ENCODE results near the gene TMC8.

TMC8 gene

DNA sequence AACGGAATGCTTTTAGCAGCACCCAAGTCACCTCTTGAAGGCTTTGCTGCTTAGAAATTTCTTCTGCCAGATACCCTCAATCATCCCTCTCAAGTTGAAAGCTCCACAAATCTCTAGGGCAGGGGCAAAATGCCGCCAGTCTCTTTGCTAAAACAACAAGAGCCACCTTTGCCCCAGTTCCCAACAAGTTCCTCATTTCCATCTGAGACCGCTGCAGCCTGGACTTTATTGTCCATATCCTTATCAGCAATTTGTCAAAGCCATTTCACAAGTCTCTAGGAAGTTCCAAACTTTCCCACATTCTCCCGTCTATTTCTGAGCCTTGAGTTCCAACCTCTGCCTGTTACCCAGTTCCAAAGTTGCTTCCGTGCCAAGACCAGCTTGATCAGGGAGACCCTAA, 29.5 kb upstream of the TMC8 start:
- no peaks in the 10 kb centered on the region for H3K9me3 ChIP-seq (ENCODE audit: severe bottlenecking)
- no peak overlapping the region for H3K27ac ChIP-seq (ENCODE audit: poor library complexity, severe bottlenecking)
- no peak for ATAC-seq (ENCODE audit: low read depth)
- TF ChIP-seq, protein P1, sequence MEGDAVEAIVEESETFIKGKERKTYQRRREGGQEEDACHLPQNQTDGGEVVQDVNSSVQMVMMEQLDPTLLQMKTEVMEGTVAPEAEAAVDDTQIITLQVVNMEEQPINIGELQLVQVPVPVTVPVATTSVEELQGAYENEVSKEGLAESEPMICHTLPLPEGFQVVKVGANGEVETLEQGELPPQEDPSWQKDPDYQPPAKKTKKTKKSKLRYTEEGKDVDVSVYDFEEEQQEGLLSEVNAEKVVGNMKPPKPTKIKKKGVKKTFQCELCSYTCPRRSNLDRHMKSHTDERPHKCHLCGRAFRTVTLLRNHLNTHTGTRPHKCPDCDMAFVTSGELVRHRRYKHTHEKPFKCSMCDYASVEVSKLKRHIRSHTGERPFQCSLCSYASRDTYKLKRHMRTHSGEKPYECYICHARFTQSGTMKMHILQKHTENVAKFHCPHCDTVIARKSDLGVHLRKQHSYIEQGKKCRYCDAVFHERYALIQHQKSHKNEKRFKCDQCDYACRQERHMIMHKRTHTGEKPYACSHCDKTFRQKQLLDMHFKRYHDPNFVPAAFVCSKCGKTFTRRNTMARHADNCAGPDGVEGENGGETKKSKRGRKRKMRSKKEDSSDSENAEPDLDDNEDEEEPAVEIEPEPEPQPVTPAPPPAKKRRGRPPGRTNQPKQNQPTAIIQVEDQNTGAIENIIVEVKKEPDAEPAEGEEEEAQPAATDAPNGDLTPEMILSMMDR (IDR thresholded peaks at IDR 0.05; ENCODE audit: poor library complexity, severe bottlenecking) = no peak
- DNase-seq (ENCODE audit: low spot score) = no peak
- H3K36me3 ChIP-seq (ENCODE audit: low read depth) = no peaks in the 10 kb centered on the region
- no peak overlapping the region for H3K4me3 ChIP-seq (ENCODE audit: severe bottlenecking)
- no peaks in the 10 kb centered on the region for H3K4me1 ChIP-seq (ENCODE audit: insufficient read depth, poor library complexity, severe bottlenecking)
- H3K27me3 ChIP-seq (ENCODE audit: insufficient read depth, poor library complexity, severe bottlenecking) = no peaks in the 10 kb centered on the region

DNA sequence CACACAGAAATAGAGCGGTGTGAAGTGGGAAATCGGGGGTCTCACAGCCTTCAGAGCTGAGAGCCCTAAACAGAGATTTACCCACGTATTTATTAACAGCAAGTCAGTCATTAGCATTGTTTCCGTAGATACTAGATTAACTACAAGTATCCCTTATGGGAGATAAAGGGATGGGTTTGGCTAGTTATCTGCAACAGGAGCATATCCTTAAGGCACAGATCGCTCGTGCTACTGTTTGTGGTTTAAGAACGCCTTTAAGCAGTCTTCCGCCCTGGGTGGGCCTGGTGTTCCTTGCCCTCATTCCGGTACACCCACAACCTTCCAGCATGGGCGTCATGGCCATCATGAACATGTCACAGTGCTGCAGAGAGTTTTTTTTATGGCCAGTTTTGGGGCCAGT, 29.0 kb upstream of the TMC8 start:
- ATAC-seq (ENCODE audit: low read depth) = no peak
- no peaks in the 10 kb centered on the region for H3K36me3 ChIP-seq (ENCODE audit: low read depth)
- no peaks in the 10 kb centered on the region for H3K9me3 ChIP-seq (ENCODE audit: severe bottlenecking)
- H3K27ac ChIP-seq (ENCODE audit: poor library complexity, severe bottlenecking) = no peak overlapping the region
- no peak for DNase-seq (ENCODE audit: low spot score)
- H3K27me3 ChIP-seq (ENCODE audit: insufficient read depth, poor library complexity, severe bottlenecking) = no peaks in the 10 kb centered on the region
- H3K4me1 ChIP-seq (ENCODE audit: insufficient read depth, poor library complexity, severe bottlenecking) = no peaks in the 10 kb centered on the region
- no peak overlapping the region for H3K4me3 ChIP-seq (ENCODE audit: severe bottlenecking)
- TF ChIP-seq, protein P1 (IDR thresholded peaks at IDR 0.05; ENCODE audit: poor library complexity, severe bottlenecking) = no peak

DNA sequence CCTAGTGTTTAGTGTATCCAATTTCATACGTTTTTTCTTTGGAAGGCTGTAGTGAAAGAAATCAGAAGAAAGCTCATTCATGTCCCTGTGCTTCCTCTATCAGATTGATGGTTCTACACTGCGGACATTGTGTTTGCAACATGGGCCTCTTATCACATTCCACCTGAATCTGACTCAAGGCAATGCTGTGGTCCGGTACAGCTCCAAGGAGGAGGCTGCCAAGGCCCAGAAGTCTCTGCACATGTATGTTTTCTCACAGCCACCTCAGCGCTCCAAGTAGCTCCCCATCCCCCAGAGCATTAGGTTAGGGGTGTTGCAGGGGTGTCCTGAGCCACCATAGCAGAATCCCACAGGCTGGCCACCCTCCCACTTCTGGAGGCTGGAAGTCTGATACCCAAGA, 27.3 kb upstream of the TMC8 start:
- Histone ChIP-seq H3K4me3 (ENCODE audit: severe bottlenecking) (no peak overlapping the region), H3K4me1 (ENCODE audit: insufficient read depth, poor library complexity, severe bottlenecking) (no peaks in the 10 kb centered on the region), H3K36me3 (ENCODE audit: low read depth) (no peaks in the 10 kb centered on the region), H3K27ac (ENCODE audit: poor library complexity, severe bottlenecking) (no peak overlapping the region), H3K27me3 (ENCODE audit: insufficient read depth, poor library complexity, severe bottlenecking) (no peaks in the 10 kb centered on the region), H3K9me3 (ENCODE audit: severe bottlenecking) (no peaks in the 10 kb centered on the region)
- no peak for DNase-seq (ENCODE audit: low spot score)
- TF ChIP-seq, protein P1 (IDR thresholded peaks at IDR 0.05; ENCODE audit: poor library complexity, severe bottlenecking) = no peak
- no peak for ATAC-seq (ENCODE audit: low read depth)

DNA sequence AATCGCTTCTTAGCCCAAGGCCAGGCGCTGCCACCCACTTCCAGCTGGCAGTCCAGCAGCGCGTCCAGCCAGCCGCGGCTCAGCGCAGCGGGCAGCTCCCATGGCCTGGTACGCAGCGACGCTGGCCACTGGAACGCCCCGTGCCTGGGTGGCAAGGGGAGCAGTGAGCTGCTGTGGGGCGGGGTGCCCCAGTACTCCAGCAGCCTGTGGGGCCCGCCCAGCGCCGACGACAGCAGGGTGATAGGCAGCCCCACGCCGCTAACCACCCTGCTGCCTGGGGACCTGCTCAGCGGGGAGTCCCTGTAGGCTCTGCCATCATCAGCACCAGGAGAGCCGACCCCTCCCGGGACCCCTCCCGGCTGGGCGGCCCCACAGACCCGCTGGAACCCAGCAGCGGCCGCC, 26.0 kb upstream of the TMC8 start:
- Histone ChIP-seq H3K4me3 (ENCODE audit: severe bottlenecking) (no peak overlapping the region), H3K27ac (ENCODE audit: poor library complexity, severe bottlenecking) (no peak overlapping the region), H3K9me3 (ENCODE audit: severe bottlenecking) (no peaks in the 10 kb centered on the region), H3K36me3 (ENCODE audit: low read depth) (no peaks in the 10 kb centered on the region), H3K27me3 (ENCODE audit: insufficient read depth, poor library complexity, severe bottlenecking) (no peaks in the 10 kb centered on the region), H3K4me1 (ENCODE audit: insufficient read depth, poor library complexity, severe bottlenecking) (no peaks in the 10 kb centered on the region)
- no peak for DNase-seq (ENCODE audit: low spot score)
- TF ChIP-seq, protein P1 (IDR thresholded peaks at IDR 0.05; ENCODE audit: poor library complexity, severe bottlenecking) = no peak
- no peak for ATAC-seq (ENCODE audit: low read depth)

DNA sequence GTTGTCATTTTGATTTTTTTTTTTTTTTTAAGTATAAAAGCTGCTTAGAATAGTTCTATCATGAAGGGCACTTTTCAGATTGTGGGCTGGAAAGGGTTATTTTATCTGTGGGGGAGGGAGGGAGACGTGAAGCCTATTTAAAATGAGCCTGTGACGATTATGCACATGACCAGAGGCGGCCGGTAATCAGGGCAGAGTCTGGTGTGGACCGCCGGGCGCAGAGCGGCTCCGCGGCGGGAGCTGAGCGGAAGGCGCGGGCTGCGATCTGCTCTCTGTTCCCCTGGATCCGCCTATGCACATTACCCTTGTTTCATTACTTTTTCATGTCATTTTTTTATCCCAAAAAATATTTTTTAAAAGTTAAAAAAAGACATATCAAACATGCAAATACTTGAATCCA, 25.5 kb upstream of the TMC8 start:
- DNase-seq (ENCODE audit: low spot score) = no peak
- TF ChIP-seq, protein P1 (IDR thresholded peaks at IDR 0.05; ENCODE audit: poor library complexity, severe bottlenecking) = no peak
- Histone ChIP-seq H3K27me3 (ENCODE audit: insufficient read depth, poor library complexity, severe bottlenecking) (no peaks in the 10 kb centered on the region), H3K4me3 (ENCODE audit: severe bottlenecking) (no peak overlapping the region), H3K4me1 (ENCODE audit: insufficient read depth, poor library complexity, severe bottlenecking) (no peaks in the 10 kb centered on the region), H3K27ac (ENCODE audit: poor library complexity, severe bottlenecking) (no peak overlapping the region), H3K36me3 (ENCODE audit: low read depth) (no peaks in the 10 kb centered on the region), H3K9me3 (ENCODE audit: severe bottlenecking) (no peaks in the 10 kb centered on the region)
- no peak for ATAC-seq (ENCODE audit: low read depth)
